ENCODE data around the gene AP1G2. TPM values are rescaled to one million over a fixed set of nuclear protein-coding genes. Genes with fewer than 3 reads are reported as not detected.

Gene AP1G2
- total RNA-seq, 1 experiment from 2014 or later, result 155 TPM

- H3K27me3 ChIP-seq (ENCODE audit: insufficient read depth, low read length), result no peaks in the 10 kb centered on the region
- no peaks in the 10 kb centered on the region for H3K9me3 ChIP-seq (ENCODE audit: control insufficient read depth in 1 of 2, insufficient read depth in 1 of 2, low read depth in 1 of 2, low read length in 2 of 2)
- no peak overlapping the region for H3K27ac ChIP-seq (ENCODE audit: low read depth, low read length)
- no peaks in the 10 kb centered on the region for H3K9me2 ChIP-seq (ENCODE audit: insufficient read depth)
- ChIA-PET CTCF (no interaction called here), POLR2A (no interaction called here), RAD21 (ENCODE audit: low non-redundant PET in 1 of 2, low total read pairs in 2 of 2, uncharacterized antibody in 2 of 2, unreplicated experiment in 2 of 2) (no interaction called here)
- no peaks in the 10 kb centered on the region for H4K20me1 ChIP-seq (ENCODE audit: insufficient read depth)
- no peaks in the 10 kb centered on the region for H3K36me3 ChIP-seq (ENCODE audit: control insufficient read depth in 1 of 2, insufficient read depth in 2 of 2, low read length in 2 of 2)
- TF ChIP-seq CEBPB (IDR thresholded peaks at IDR 0.05; ENCODE audit: low read depth) (no peak), POLR2A (IDR thresholded peaks at IDR 0.05; ENCODE audit: borderline replicate concordance, extremely low read depth, insufficient read depth, insufficient read length) (no peak), ZFX (IDR thresholded peaks at IDR 0.05) (no peak), CBX3 (IDR thresholded peaks at IDR 0.05; ENCODE audit: low read depth) (no peak), SIN3A (IDR thresholded peaks at IDR 0.05; ENCODE audit: low read depth) (no peak), SP1 (IDR thresholded peaks at IDR 0.05; ENCODE audit: low read depth) (no peak)
- BruUV-seq (replicated peaks), result no TSS peak
- no peak overlapping the region for H3K9ac ChIP-seq (ENCODE audit: low read length)
- no peak for ATAC-seq
- H3K4me3 ChIP-seq (replicated peaks in 1 of 2; ENCODE audit: low read depth in 1 of 2, low read length in 2 of 2), result no peak overlapping the region
- no peak overlapping the region for H2AFZ ChIP-seq (ENCODE audit: low read depth, low read length, poor library complexity, severe bottlenecking)
- H3K4me2 ChIP-seq (ENCODE audit: low read length), result no peak overlapping the region
- no peaks in the 10 kb centered on the region for H3K79me2 ChIP-seq (ENCODE audit: insufficient read depth, low read length)
- peaks cover 0 to 6% of the 10 kb centered on the region in 2 experiments; a peak in 1 of 4 replicates for H3K4me1 ChIP-seq (ENCODE audit: control insufficient read depth in 1 of 2, insufficient read depth in 2 of 2, low read length in 2 of 2)
- intact Hi-C loops (cut with micrococcal nuclease), result no loop called here
- no peak for DNase-seq (ENCODE audit: low read depth, low spot score)
Measured at GRCh38 chr14:23604148-23604547, 36.6 kb upstream of the AP1G2 start.

- ATAC-seq (no peak), DNase-seq (ENCODE audit: low read depth, low spot score) (no peak)
- CTCF ChIA-PET, result no interaction called here
- Histone ChIP-seq H2AFZ (ENCODE audit: low read depth, low read length, poor library complexity, severe bottlenecking) (no peak overlapping the region), H3K9me2 (ENCODE audit: insufficient read depth) (no peaks in the 10 kb centered on the region), H3K27me3 (ENCODE audit: insufficient read depth, low read length) (no peaks in the 10 kb centered on the region), H3K36me3 (ENCODE audit: control insufficient read depth in 1 of 2, insufficient read depth in 2 of 2, low read length in 2 of 2) (no peaks in the 10 kb centered on the region), H4K20me1 (ENCODE audit: insufficient read depth) (no peaks in the 10 kb centered on the region), H3K9ac (ENCODE audit: low read length) (no peak overlapping the region), H3K9me3 (ENCODE audit: control insufficient read depth in 1 of 2, insufficient read depth in 1 of 2, low read depth in 1 of 2, low read length in 2 of 2) (no peaks in the 10 kb centered on the region), H3K4me2 (ENCODE audit: low read length) (no peak overlapping the region), H3K79me2 (ENCODE audit: insufficient read depth, low read length) (no peaks in the 10 kb centered on the region), H3K4me1 (ENCODE audit: control insufficient read depth in 1 of 2, insufficient read depth in 2 of 2, low read length in 2 of 2) (peaks cover 0 to 6% of the 10 kb centered on the region in 2 experiments; a peak in 1 of 4 replicates), H3K4me3 (replicated peaks in 1 of 2; ENCODE audit: low read depth in 1 of 2, low read length in 2 of 2) (no peak overlapping the region), H3K27ac (ENCODE audit: low read depth, low read length) (no peak overlapping the region)
- intact Hi-C loops (cut with micrococcal nuclease), result no loop called here
- RAD21 ChIA-PET (ENCODE audit: low non-redundant PET in 1 of 2, low total read pairs in 2 of 2, uncharacterized antibody in 2 of 2, unreplicated experiment in 2 of 2), result no interaction called here
- no peak for TF ChIP-seq TCF7L2 (IDR thresholded peaks at IDR 0.05; ENCODE audit: borderline replicate concordance, extremely low read depth, insufficient read depth, insufficient read length)
- TF ChIP-seq ZFX (IDR thresholded peaks at IDR 0.05), result no peak
- no peak for TF ChIP-seq YY1 (IDR thresholded peaks at IDR 0.05; ENCODE audit: extremely low read depth, insufficient replicate concordance, low read depth, low read length)
- TF ChIP-seq JUND (IDR thresholded peaks at IDR 0.05), result no peak
- no peak for TF ChIP-seq EZH2 (IDR thresholded peaks at IDR 0.05)
- TF ChIP-seq MAX (IDR thresholded peaks at IDR 0.05), result no peak
- no peak for TF ChIP-seq EZH2phosphoT487 (IDR thresholded peaks at IDR 0.05; ENCODE audit: borderline replicate concordance)
- no peak for TF ChIP-seq ZBTB33 (IDR thresholded peaks at IDR 0.05; ENCODE audit: extremely low read depth, insufficient replicate concordance, low read length)
- TF ChIP-seq REST (IDR thresholded peaks at IDR 0.05; ENCODE audit: low read depth), result no peak
- no peak for TF ChIP-seq CEBPB (IDR thresholded peaks at IDR 0.05; ENCODE audit: low read depth)
- no peak for TF ChIP-seq SP1 (IDR thresholded peaks at IDR 0.05; ENCODE audit: low read depth)
- no peak for TF ChIP-seq CBX3 (IDR thresholded peaks at IDR 0.05; ENCODE audit: low read depth)
- POLR2A ChIA-PET, result no interaction called here
- no TSS peak for BruUV-seq (replicated peaks)
Measured at GRCh38 chr14:23603103-23603502, 35.5 kb upstream of the AP1G2 start.
